Liver (tissue), 3 donors: ENCODE data around the gene VDAC1.

Experiments used
- EGR1 ChIP-seq, 2 donors: IDR thresholded peaks; 2 replicates each; pipeline ENCODE4 v1.6.1; 2016 to 2018; ENCODE audit warnings: antibody characterized with exemption in 2 of 2, low read depth in 2 of 2
- RAD21 ChIP-seq, 2 donors: IDR thresholded peaks; 2 replicates each; pipeline ENCODE4 v1.6.1; 2016; ENCODE audit warnings: antibody characterized with exemption in 2 of 2, mild to moderate bottlenecking in 2 of 2
- TF ChIP-seq, protein P1 (sequence below): IDR thresholded peaks from 2 replicates; pipeline ENCODE4 v1.6.1; 2016; ENCODE audit warnings: antibody characterized with exemption
- TF ChIP-seq, protein P2 (sequence below): fragments of 150-350 bp; IDR thresholded peaks from 2 replicates; pipeline ENCODE4 v1.5.1; 2017; ENCODE audit warnings: improper control_type of control experiment, low read depth, low read length; ENCODE audit not compliant: missing input control
- TF ChIP-seq, protein P3 (sequence below): IDR thresholded peaks from 2 replicates; pipeline ENCODE4 v1.6.1; 2016; ENCODE audit warnings: antibody characterized with exemption
- donor health status: healthy.
- donor health status: healthy.

DNA sequence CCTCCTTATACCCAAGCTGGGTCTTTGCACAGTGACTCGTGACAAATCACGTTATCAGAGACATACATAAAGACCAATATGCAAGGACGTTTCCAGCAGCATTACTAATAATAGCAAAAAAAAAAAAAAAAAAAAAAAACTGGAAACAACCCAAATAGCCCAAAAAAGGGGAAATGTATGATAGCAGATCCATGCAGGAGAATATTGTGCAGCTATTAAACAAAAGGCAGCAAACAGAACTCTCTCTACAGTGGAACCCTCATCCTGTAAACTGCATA, 74.0 kb downstream of the VDAC1 start:
- TF ChIP-seq, protein P1, sequence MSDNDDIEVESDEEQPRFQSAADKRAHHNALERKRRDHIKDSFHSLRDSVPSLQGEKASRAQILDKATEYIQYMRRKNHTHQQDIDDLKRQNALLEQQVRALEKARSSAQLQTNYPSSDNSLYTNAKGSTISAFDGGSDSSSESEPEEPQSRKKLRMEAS = no peak
- no peak for TF ChIP-seq EGR1 (IDR thresholded peaks at IDR 0.05; ENCODE audit: low read depth in 2 of 2)
- TF ChIP-seq, protein P2, sequence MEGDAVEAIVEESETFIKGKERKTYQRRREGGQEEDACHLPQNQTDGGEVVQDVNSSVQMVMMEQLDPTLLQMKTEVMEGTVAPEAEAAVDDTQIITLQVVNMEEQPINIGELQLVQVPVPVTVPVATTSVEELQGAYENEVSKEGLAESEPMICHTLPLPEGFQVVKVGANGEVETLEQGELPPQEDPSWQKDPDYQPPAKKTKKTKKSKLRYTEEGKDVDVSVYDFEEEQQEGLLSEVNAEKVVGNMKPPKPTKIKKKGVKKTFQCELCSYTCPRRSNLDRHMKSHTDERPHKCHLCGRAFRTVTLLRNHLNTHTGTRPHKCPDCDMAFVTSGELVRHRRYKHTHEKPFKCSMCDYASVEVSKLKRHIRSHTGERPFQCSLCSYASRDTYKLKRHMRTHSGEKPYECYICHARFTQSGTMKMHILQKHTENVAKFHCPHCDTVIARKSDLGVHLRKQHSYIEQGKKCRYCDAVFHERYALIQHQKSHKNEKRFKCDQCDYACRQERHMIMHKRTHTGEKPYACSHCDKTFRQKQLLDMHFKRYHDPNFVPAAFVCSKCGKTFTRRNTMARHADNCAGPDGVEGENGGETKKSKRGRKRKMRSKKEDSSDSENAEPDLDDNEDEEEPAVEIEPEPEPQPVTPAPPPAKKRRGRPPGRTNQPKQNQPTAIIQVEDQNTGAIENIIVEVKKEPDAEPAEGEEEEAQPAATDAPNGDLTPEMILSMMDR = no peak
- TF ChIP-seq, protein P3, sequence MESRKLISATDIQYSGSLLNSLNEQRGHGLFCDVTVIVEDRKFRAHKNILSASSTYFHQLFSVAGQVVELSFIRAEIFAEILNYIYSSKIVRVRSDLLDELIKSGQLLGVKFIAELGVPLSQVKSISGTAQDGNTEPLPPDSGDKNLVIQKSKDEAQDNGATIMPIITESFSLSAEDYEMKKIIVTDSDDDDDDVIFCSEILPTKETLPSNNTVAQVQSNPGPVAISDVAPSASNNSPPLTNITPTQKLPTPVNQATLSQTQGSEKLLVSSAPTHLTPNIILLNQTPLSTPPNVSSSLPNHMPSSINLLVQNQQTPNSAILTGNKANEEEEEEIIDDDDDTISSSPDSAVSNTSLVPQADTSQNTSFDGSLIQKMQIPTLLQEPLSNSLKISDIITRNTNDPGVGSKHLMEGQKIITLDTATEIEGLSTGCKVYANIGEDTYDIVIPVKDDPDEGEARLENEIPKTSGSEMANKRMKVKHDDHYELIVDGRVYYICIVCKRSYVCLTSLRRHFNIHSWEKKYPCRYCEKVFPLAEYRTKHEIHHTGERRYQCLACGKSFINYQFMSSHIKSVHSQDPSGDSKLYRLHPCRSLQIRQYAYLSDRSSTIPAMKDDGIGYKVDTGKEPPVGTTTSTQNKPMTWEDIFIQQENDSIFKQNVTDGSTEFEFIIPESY = no peak
- TF ChIP-seq RAD21 (IDR thresholded peaks at IDR 0.05) = no peak
